Measurements from ENCODE around the gene NSL1. TPM values are rescaled to one million over a fixed set of nuclear protein-coding genes. Genes with fewer than 3 reads are reported as not detected.

Gene NSL1
- total RNA-seq, 4 donors from 2014 or later, result 10.8 to 22.3 (median 16.9) TPM

GRCh38 chr1:212746546-212746945 is 45.0 kb downstream of the NSL1 start:
- TF ChIP-seq POLR2A (IDR thresholded peaks at IDR 0.05) (no peak), CTCF (IDR thresholded peaks at IDR 0.05) (no peak)
- peaks cover 0 to 13% (median 4%) of the 10 kb centered on the region in 3 donors for H3K4me1 ChIP-seq
- H3K36me3 ChIP-seq, result peaks cover 0 to 3% (median 0%) of the 10 kb centered on the region in 3 donors
- no peak overlapping the region for H3K4me3 ChIP-seq
- intact Hi-C loops (cut with DNase I), result no loop called here
- H3K9me3 ChIP-seq, result no peaks in the 10 kb centered on the region
- no peaks in the 10 kb centered on the region for H3K27me3 ChIP-seq
- H3K27ac ChIP-seq, result no peak overlapping the region
- DNase-seq, result no peak
- WGBS, 2 donors, result 69 to 84% methylated on average over 2 to 3 of the region's 3 CpGs

GRCh38 chr1:212745303-212745702 is 46.3 kb downstream of the NSL1 start:
- Histone ChIP-seq H3K9me3 (no peaks in the 10 kb centered on the region), H3K36me3 (peaks cover 0 to 3% (median 0%) of the 10 kb centered on the region in 3 donors), H3K4me3 (no peak overlapping the region), H3K27me3 (no peaks in the 10 kb centered on the region), H3K27ac (no peak overlapping the region), H3K4me1 (peaks cover 0 to 9% (median 4%) of the 10 kb centered on the region in 3 donors)
- DNase-seq, result no peak
- intact Hi-C loops (cut with DNase I), result no loop called here
- no peak for TF ChIP-seq CTCF (IDR thresholded peaks at IDR 0.05)
- no peak for TF ChIP-seq POLR2A (IDR thresholded peaks at IDR 0.05)

DNA sequence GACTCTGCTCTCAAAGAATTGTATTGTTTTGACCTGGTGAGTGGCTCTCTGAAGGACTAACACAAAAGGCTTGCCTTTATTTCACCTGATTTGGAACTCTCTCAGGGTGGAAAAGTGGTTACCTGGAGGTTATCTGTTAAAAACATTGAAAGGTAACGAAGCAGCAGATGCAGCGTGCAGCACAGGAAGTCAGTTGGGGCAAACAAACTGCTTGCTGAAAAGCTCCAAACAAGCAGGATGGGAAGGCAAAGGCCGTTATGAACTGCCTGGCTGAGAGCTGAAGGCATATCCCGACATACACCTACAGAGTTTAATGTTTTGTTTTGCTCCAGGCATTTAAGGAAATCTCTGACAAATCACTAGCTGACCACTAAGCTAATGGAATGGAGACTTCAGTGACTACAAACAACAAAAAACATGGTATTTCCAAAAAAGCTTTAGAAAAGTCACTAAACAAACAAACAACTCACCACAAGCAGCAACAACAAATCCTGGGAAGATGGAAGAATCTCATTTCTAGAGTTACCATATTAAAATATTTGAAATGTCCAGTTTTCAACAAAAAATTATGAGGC is 47.6 kb downstream of the NSL1 start:
- intact Hi-C loops (cut with DNase I), result no loop called here
- Histone ChIP-seq H3K36me3 (peaks cover 0 to 3% (median 0%) of the 10 kb centered on the region in 3 donors), H3K27ac (no peak overlapping the region), H3K4me3 (no peak overlapping the region), H3K9me3 (no peaks in the 10 kb centered on the region), H3K27me3 (no peaks in the 10 kb centered on the region), H3K4me1 (no peaks in the 10 kb centered on the region)
- 76% methylated on average over 4 of the region's 4 CpGs for WGBS, 2 donors
- TF ChIP-seq CTCF (IDR thresholded peaks at IDR 0.05) (no peak), POLR2A (IDR thresholded peaks at IDR 0.05) (no peak)
- no peak for DNase-seq

GRCh38 chr1:212738330-212738729 is 53.2 kb downstream of the NSL1 start:
- Histone ChIP-seq H3K36me3 (peaks cover 0 to 3% (median 0%) of the 10 kb centered on the region in 3 donors), H3K4me3 (no peak overlapping the region), H3K27me3 (no peaks in the 10 kb centered on the region), H3K4me1 (no peaks in the 10 kb centered on the region), H3K27ac (no peak overlapping the region), H3K9me3 (no peaks in the 10 kb centered on the region)
- no peak for DNase-seq
- WGBS, 2 donors, result 80 to 88% methylated on average over 1 of the region's 1 CpG
- TF ChIP-seq CTCF (IDR thresholded peaks at IDR 0.05) (no peak), POLR2A (IDR thresholded peaks at IDR 0.05) (no peak)
- intact Hi-C loops (cut with DNase I), result no loop called here

- Histone ChIP-seq H3K27ac (no peak overlapping the region), H3K36me3 (peaks cover 0 to 3% (median 0%) of the 10 kb centered on the region in 3 donors), H3K4me1 (no peaks in the 10 kb centered on the region), H3K9me3 (no peaks in the 10 kb centered on the region), H3K4me3 (no peak overlapping the region), H3K27me3 (no peaks in the 10 kb centered on the region)
- intact Hi-C loops (cut with DNase I), result no loop called here
- TF ChIP-seq CTCF (IDR thresholded peaks at IDR 0.05), result no peak
- no peak for TF ChIP-seq POLR2A (IDR thresholded peaks at IDR 0.05)
- DNase-seq, result no peak
Observed at GRCh38 chr1:212737559-212737958, 54.0 kb downstream of the NSL1 start.
